Activated CD4-positive, alpha-beta T cell treated with anti-CD3 and anti-CD28 coated beads, Interleukin-2, amount 10 ng/mL, durations not matched to agents 24 days and 14 days (primary cell): ENCODE measurements around the gene PIP5K1B. TPM values are rescaled to one million over a fixed set of nuclear protein-coding genes. Genes with fewer than 3 reads are reported as not detected.

ENCODE experiments used
- DNase-seq: peaks from one replicate; pipeline ENCODE4 v3.0.0; 2022
- H3K27ac Mint-ChIP-seq: one replicate; pipeline ENCODE4 v1.8.0; 2022; ENCODE audit warnings: mild to moderate bottlenecking, mixed read lengths
- H3K27me3 Mint-ChIP-seq: one replicate; pipeline ENCODE4 v1.8.0; 2022; ENCODE audit warnings: mixed read lengths
- H3K36me3 Mint-ChIP-seq: one replicate; pipeline ENCODE4 v1.8.0; 2022; ENCODE audit warnings: low read depth, mild to moderate bottlenecking, mixed read lengths
- H3K4me1 Mint-ChIP-seq: one replicate; pipeline ENCODE4 v1.8.0; 2021; ENCODE audit warnings: mixed read lengths
- H3K4me3 Mint-ChIP-seq: one replicate; pipeline ENCODE4 v1.8.0; 2022; ENCODE audit warnings: mild to moderate bottlenecking, moderate library complexity, mixed read lengths
- H3K9me3 Mint-ChIP-seq: one replicate; pipeline ENCODE4 v1.8.0; 2021; ENCODE audit warnings: mixed read lengths
- intact Hi-C: fragments of 100-400 bp; cut with micrococcal nuclease; formaldehyde crosslinking; loops from one replicate; pipeline ENCODE4 v1.15.1; 2023
- total RNA-seq: library from RNA; stranded (reverse); gene quantifications from 2 replicates; pipeline ENCODE4 v1.2.3, GENCODE V29; 2022

Gene PIP5K1B
- total RNA-seq, 1 donor from 2014 or later, result 58.8 TPM

DNA sequence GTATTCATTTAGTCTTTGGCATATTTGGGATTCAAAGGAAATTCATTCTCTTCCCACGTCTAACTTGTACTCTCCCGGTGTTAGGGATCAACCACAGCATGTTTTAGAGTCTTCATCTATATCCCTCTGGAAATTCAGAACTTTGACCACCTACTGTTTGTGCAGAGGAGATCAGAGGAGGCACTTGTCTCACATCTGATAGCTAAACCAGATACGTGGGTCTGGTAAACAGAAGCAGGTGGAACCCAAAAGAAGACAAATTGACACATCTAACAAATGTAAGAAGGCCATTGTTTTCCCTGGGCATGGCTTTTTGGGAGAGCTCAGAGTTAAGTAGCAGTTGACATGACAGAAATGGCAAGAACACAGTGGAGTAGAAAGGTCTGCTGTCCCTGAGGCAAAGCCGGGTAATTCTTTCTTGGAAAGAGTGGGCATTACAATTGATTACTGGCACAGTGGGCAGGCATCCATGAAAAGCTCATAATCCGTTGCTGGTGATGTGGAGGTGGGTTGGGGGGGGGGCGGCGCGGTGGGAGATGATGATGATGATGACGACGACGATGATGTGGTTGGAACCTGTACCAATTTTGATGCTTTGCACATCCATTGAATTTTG lies 27.5 kb downstream of the PIP5K1B start:
- peaks cover 3% of the 10 kb centered on the region for H3K36me3 Mint-ChIP-seq
- H3K4me1 Mint-ChIP-seq, result peaks cover 3% of the 10 kb centered on the region
- H3K27ac Mint-ChIP-seq, result peak overlapping the region; percentile 7
- no peak for DNase-seq
- no peak overlapping the region for H3K4me3 Mint-ChIP-seq
- intact Hi-C loops, result no loop called here
- H3K9me3 Mint-ChIP-seq, result no peaks in the 10 kb centered on the region
- peaks cover 13% of the 10 kb centered on the region for H3K27me3 Mint-ChIP-seq

DNA sequence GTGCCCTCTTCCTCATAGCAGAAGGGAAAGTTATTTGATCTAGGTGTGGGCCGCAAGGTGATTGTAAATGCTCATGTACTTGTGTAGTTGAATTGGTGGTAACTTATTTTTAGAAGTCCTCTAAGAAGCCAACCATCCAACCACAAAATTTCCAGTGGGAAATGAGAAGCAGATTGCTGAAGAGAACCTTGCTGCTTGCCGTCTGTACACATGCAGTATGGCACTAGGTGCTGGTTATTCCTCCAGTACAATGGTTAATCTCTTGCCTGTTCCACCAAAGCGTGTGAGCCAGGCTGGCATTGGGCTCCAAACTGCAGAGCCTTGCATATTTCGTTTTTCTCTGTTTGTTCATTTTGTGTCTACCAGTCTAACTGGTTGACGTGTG lies 28.0 kb downstream of the PIP5K1B start:
- Mint-ChIP-seq H3K27ac (peak overlapping the region; percentile 7), H3K4me3 (no peak overlapping the region), H3K27me3 (peaks cover 13% of the 10 kb centered on the region), H3K9me3 (no peaks in the 10 kb centered on the region), H3K36me3 (no peaks in the 10 kb centered on the region), H3K4me1 (peaks cover 3% of the 10 kb centered on the region)
- intact Hi-C loops, result no loop called here
- no peak for DNase-seq

DNA sequence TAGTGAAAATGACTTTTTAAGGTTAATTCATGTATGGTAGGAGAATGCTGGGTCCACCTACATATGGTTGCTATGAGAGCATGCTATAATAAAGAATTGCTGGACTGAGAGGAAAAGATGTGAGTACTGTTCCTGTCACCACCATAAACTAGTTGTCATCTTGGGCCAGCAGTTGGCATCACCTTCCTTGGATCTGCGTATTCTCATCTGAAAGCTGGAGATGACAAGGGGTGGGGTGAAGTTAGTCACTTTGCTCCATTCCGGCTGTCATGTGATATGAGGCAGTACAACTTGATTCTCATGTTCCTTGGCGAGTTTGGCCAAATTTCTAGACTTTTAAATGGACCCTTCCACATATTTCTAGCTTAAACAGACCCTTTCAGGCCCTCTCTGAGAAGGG lies 33.3 kb downstream of the PIP5K1B start:
- DNase-seq, result peak; percentile 41
- no peak overlapping the region for H3K27ac Mint-ChIP-seq
- peaks cover 2% of the 10 kb centered on the region for H3K4me1 Mint-ChIP-seq
- peaks cover 9% of the 10 kb centered on the region for H3K27me3 Mint-ChIP-seq
- no peak overlapping the region for H3K4me3 Mint-ChIP-seq
- H3K9me3 Mint-ChIP-seq, result no peaks in the 10 kb centered on the region
- intact Hi-C loops, result no loop called here
- no peaks in the 10 kb centered on the region for H3K36me3 Mint-ChIP-seq

DNA sequence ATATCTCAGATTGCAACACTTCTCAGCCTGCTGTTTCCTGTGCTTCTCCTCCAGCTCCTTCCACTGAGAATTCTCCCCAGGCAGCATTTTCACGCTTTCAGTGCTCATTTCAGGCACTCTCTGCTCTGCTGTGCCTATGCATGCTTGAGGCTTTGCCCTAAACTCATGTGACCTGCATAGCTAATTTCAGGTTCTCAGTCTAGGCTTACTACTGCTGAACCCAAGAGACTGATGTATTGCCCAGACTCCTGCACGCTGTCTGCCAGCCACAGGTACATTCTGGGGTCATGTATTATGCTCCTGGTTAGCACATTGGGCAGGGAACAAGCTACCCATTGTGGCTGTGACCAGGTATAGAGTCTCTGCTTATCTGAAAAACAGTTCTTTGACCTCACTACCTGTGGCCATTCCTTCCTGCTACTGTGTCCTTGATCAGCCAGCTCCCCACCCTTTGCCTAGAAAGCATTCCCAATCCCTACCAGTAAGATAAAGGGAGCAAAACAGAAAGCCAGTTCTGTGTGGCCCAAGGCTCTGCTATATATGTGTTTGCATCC lies 34.7 kb downstream of the PIP5K1B start:
- Mint-ChIP-seq H3K4me3 (no peak overlapping the region), H3K27me3 (peaks cover 9% of the 10 kb centered on the region), H3K27ac (no peak overlapping the region), H3K9me3 (no peaks in the 10 kb centered on the region), H3K36me3 (peaks cover 4% of the 10 kb centered on the region), H3K4me1 (peaks cover 2% of the 10 kb centered on the region)
- intact Hi-C loops, result no loop called here
- no peak for DNase-seq

DNA sequence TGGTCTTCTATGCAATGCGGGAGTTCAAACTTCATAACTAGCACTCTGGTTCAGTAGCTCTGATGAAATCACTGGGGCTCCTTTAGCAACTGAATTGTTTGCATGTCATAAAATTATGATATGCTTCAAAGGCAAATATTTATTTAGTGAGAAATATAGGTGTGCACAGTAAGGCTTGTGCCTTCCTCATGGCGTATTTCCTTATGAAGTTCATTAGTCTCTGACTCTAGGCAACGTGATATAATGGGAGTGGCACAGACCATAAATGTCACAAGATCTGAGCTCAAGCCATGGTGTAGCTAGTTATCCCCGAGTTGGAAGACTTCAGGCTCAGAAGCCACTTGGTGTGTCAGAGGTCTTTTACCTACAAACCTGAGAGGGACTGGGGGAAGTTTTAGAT lies 35.5 kb downstream of the PIP5K1B start:
- H3K9me3 Mint-ChIP-seq, result no peaks in the 10 kb centered on the region
- peaks cover 4% of the 10 kb centered on the region for H3K36me3 Mint-ChIP-seq
- H3K4me3 Mint-ChIP-seq, result no peak overlapping the region
- H3K27ac Mint-ChIP-seq, result no peak overlapping the region
- intact Hi-C loops, result no loop called here
- peaks cover 9% of the 10 kb centered on the region for H3K27me3 Mint-ChIP-seq
- no peak for DNase-seq
- peaks cover 2% of the 10 kb centered on the region for H3K4me1 Mint-ChIP-seq

- Mint-ChIP-seq H3K9me3 (no peaks in the 10 kb centered on the region), H3K4me1 (peaks cover 2% of the 10 kb centered on the region), H3K4me3 (no peak overlapping the region), H3K27ac (no peak overlapping the region), H3K27me3 (peaks cover 5% of the 10 kb centered on the region), H3K36me3 (peaks cover 4% of the 10 kb centered on the region)
- DNase-seq, result no peak
- intact Hi-C loops, result no loop called here
Measured at GRCh38 chr9:68741234-68741633, 36.2 kb downstream of the PIP5K1B start.

- H3K36me3 Mint-ChIP-seq, result peaks cover 4% of the 10 kb centered on the region
- intact Hi-C loops, result no loop called here
- H3K4me1 Mint-ChIP-seq, result peaks cover 2% of the 10 kb centered on the region
- H3K27ac Mint-ChIP-seq, result no peak overlapping the region
- H3K4me3 Mint-ChIP-seq, result no peak overlapping the region
- H3K9me3 Mint-ChIP-seq, result no peaks in the 10 kb centered on the region
- peaks cover 5% of the 10 kb centered on the region for H3K27me3 Mint-ChIP-seq
- no peak for DNase-seq
Measured at GRCh38 chr9:68741704-68742332, 36.8 kb downstream of the PIP5K1B start.

GRCh38 chr9:68742333-68742730 lies 37.3 kb downstream of the PIP5K1B start:
- no peak overlapping the region for H3K4me3 Mint-ChIP-seq
- H3K27ac Mint-ChIP-seq, result no peak overlapping the region
- no peaks in the 10 kb centered on the region for H3K9me3 Mint-ChIP-seq
- peaks cover 4% of the 10 kb centered on the region for H3K36me3 Mint-ChIP-seq
- H3K27me3 Mint-ChIP-seq, result peaks cover 5% of the 10 kb centered on the region
- intact Hi-C loops, result no loop called here
- DNase-seq, result no peak
- peaks cover 2% of the 10 kb centered on the region for H3K4me1 Mint-ChIP-seq

DNA sequence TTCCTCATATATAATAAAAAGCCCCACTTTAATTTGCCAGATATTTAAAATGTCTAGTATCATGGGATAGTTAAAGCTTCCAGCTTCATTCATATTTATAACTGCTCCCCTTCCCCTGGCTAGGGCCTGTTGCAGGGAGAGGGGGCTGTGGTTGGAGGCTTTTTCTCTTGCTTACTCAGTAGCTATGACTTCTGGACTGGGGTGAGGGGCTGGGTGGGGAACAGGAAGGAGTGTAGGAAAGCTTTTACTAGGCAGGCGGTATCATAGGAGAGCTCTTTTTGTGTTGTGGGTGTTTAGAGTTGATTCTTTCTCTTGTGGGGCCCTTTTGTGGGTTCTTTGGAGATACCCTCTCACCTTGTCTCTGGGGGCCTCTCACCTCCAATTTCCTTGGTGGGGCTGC lies 39.4 kb downstream of the PIP5K1B start:
- intact Hi-C loops, result no loop called here

DNA sequence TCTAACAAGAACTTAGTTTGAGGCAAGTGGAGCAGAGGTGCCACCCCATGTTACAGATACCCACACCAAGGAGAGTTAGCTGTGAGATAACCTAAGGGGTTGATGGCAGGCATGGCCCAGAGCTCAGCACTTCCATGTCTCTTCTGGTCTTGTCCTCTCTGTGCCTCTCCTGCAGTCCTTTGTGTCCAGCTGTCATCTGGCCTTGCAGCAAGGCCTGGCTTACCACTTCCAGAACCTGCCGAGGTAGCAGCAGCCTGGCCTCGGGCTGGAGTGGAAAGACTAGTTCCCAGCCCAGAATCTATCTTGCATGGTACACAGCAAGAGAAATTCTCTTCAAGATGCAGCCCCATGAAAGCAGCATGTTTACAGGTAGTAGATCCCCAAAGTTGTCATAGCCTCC lies 41.5 kb downstream of the PIP5K1B start:
- Mint-ChIP-seq H3K4me1 (no peaks in the 10 kb centered on the region), H3K9me3 (no peaks in the 10 kb centered on the region), H3K27me3 (peaks cover 3% of the 10 kb centered on the region), H3K27ac (no peak overlapping the region), H3K4me3 (no peak overlapping the region), H3K36me3 (peaks cover 4% of the 10 kb centered on the region)
- intact Hi-C loops, result no loop called here
- DNase-seq, result no peak

More for the DNA sequence above, 39.4 kb downstream of the PIP5K1B start:
- Mint-ChIP-seq H3K4me3 (no peak overlapping the region), H3K36me3 (peaks cover 4% of the 10 kb centered on the region), H3K27ac (no peak overlapping the region), H3K9me3 (no peaks in the 10 kb centered on the region), H3K4me1 (peaks cover 2% of the 10 kb centered on the region), H3K27me3 (peaks cover 3% of the 10 kb centered on the region)
- no peak for DNase-seq

GRCh38 chr9:68747043-68747533 lies 42.0 kb downstream of the PIP5K1B start:
- DNase-seq, result no peak
- Mint-ChIP-seq H3K27me3 (peaks cover 3% of the 10 kb centered on the region), H3K4me3 (no peak overlapping the region), H3K36me3 (peaks cover 4% of the 10 kb centered on the region), H3K9me3 (no peaks in the 10 kb centered on the region), H3K4me1 (no peaks in the 10 kb centered on the region), H3K27ac (no peak overlapping the region)
- intact Hi-C loops, result no loop called here

- Mint-ChIP-seq H3K9me3 (no peaks in the 10 kb centered on the region), H3K4me1 (no peaks in the 10 kb centered on the region), H3K4me3 (no peak overlapping the region), H3K27ac (no peak overlapping the region), H3K36me3 (no peaks in the 10 kb centered on the region), H3K27me3 (peaks cover 5% of the 10 kb centered on the region)
- DNase-seq, result no peak
- intact Hi-C loops, result no loop called here
Measured at GRCh38 chr9:68749135-68749534, 44.1 kb downstream of the PIP5K1B start.

GRCh38 chr9:68749579-68750159 lies 44.6 kb downstream of the PIP5K1B start:
- intact Hi-C loops, result no loop called here
- Mint-ChIP-seq H3K27ac (no peak overlapping the region), H3K9me3 (no peaks in the 10 kb centered on the region), H3K36me3 (no peaks in the 10 kb centered on the region), H3K27me3 (peaks cover 5% of the 10 kb centered on the region), H3K4me1 (no peaks in the 10 kb centered on the region), H3K4me3 (no peak overlapping the region)
- no peak for DNase-seq

GRCh38 chr9:68750255-68750654 lies 45.2 kb downstream of the PIP5K1B start:
- Mint-ChIP-seq H3K4me1 (peaks cover 2% of the 10 kb centered on the region), H3K4me3 (no peak overlapping the region), H3K36me3 (no peaks in the 10 kb centered on the region), H3K27me3 (peaks cover 5% of the 10 kb centered on the region), H3K27ac (no peak overlapping the region), H3K9me3 (no peaks in the 10 kb centered on the region)
- DNase-seq, result no peak
- intact Hi-C loops, result no loop called here
